SKM-1 treated with dmso at 0.1 percent for 144 hours (cell line): ENCODE results near the gene LBH.

Source experiments
- DNase-seq: peaks from one replicate; lab custom pipeline; 2025; ENCODE audit not compliant: unreplicated experiment; lab: John Stamatoyannopoulos, UW

LBH gene

DNA sequence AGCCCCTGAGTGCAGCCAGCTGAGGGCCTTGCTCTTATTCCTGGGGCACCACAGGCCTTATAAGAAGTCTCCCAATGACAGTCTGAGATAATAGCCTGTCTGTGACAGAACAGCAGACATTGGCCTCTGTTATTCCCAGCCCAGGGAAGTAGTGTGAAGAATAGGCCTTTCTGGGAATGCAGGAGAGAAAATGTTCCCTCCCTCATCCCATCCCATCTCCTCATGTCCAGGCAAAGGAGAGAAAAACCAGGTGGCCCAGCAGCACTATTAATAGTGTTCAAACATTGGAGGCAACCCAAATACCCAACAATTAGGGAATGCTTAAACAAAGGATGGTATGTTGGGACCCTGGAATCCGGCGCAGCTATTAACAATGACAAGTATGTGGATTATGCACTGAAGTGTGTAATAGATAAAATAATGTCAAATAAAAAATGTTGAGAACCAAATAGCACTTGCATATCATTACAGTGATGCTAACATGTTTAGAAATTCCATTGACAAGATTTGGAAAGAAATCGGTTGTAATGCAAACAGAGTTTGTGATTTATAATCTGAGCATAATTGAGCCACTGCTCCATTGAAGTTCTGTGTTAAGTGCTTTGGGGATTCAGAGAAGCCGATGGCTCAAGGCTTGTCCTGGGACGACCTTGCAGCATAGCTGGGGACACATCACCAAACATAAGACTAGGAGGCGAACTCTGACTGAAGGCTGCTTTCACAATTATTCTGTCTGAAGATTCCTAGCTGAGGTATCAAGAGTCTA lies 69.3 kb downstream of the LBH start:
- DNase-seq, result no peak

DNA sequence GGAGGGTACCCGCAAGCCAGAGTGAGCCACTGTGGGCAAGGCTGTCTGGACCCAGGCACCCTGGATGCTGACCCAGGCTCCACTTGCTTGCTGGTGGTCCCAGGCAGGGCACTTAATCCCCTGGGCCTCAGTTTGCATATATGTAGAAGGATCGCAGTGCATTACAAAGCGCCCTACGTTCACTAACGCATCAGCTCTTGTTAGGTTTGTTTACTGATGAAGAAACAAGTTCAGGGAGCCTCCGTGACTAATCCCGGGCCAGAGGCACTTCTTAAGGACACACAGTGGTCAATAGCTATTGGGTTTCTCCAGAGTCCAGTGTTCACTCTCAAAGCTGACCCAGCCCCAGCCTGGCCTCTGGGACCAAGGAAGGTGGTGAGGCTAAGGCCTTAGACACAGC lies 70.2 kb downstream of the LBH start:
- no peak for DNase-seq

GRCh38 chr2:30302566-30302965 lies 71.2 kb downstream of the LBH start:
- DNase-seq, result no peak

DNA sequence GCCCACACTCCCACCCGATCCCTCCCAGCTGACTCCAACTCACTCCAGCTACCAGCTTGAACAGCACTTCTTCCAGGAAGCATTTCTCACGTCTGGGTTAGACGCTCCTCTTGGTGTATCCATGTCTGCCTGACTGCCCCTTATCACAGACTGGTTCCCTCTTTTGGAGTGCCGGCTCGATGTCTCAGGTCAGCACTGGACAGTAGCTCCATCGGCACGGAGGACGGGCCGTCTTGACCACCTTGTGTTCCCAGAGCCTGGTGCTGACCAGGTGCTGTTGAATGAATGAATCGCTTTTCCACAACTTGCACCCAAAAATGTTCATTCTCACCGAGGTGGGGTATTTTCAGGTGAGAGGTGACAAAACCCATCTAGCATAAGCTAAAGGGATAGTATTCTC lies 71.8 kb downstream of the LBH start:
- DNase-seq, result no peak

- no peak for DNase-seq
Measured at GRCh38 chr2:30305235-30305634, 73.9 kb downstream of the LBH start.

- DNase-seq, result no peak
Measured at GRCh38 chr2:30306522-30306921, 75.2 kb downstream of the LBH start.

- no peak for DNase-seq
Measured at GRCh38 chr2:30308280-30308679, 76.9 kb downstream of the LBH start.
